K562 (cell line): ENCODE results near the gene CLASP1. TPM values are rescaled to one million over a fixed set of nuclear protein-coding genes. Genes with fewer than 3 reads are reported as not detected.
"Not testable (repeated sequence)": the region's sequence is repeated elsewhere in the genome, so short reads cannot be mapped to it uniquely, and the experiment has no call there.

Experiments
- ATAC-seq: fragments of 200-7000 bp; cut with Tn5 transposase; 3 replicates; pipeline ENCODE4 v1.9.1; 2020; ENCODE audit warnings: moderate library complexity
- BruUV-seq: library from RNA; stranded (reverse); fragments of 400-500 nt; replicated peaks from 2 replicates; lab custom pipeline; 2021; lab: Mats Ljungman, UMichigan
- CTCF ChIA-PET: fragments of 300-600 bp; formaldehyde crosslinking; extraction: SDS; loops from one replicate; lab custom pipeline; 2021; ENCODE audit warnings: low intra/inter-chr PET ratio; lab: Yijun Ruan, JAX
- POLR2A ChIA-PET: fragments of 300-600, 350-650 bp; sonication (Branson Sonifier 250); formaldehyde crosslinking; extraction: SDS; loops from one replicate; lab custom pipeline; 2021; ENCODE audit warnings: antibody characterized with exemption, inconsistent platforms; lab: Yijun Ruan, JAX
- DNase-seq, 4 experiments: peaks; one replicate each; pipeline versions ENCODE4 v3.0.0 to v3.0.0-alpha.2; 2011 to 2018; ENCODE audit warnings: low spot score in 3 of 4, mixed read lengths in 3 of 4; ENCODE audit errors: extremely low read depth in 1 of 4
- FAIRE-seq: peaks from 2 replicates; lab custom pipeline; 2011; peaks lifted over from hg19 to GRCh38; lab: Jason Lieb, UNC
- H2AFZ ChIP-seq: 2 replicates; pipeline ENCODE4 v1.6.0; 2011; ENCODE audit warnings: low read depth, low read length, control low read depth, inconsistent platforms
- H3K27ac ChIP-seq: fragments of 200-600 bp; 3 replicates; pipeline ENCODE4 v1.8.0; 2011; ENCODE audit warnings: low read depth, mild to moderate bottlenecking, control low read depth, inconsistent platforms, low read length, moderate library complexity, mixed read lengths; ENCODE audit errors: extremely low read depth
- H3K27me3 ChIP-seq, 2 experiments: fragments of 300-600 bp in 1 of 2; 2 replicates in 1 of 2; 3 replicates in 1 of 2; pipeline versions ENCODE4 v1.6.0 to v1.8.0; 2011; ENCODE audit warnings: inconsistent platforms in 2 of 2, low read length in 2 of 2, mild to moderate bottlenecking in 1 of 2, mixed read lengths in 1 of 2, moderate library complexity in 1 of 2; ENCODE audit not compliant: control insufficient read depth in 2 of 2, insufficient read depth in 2 of 2
- H3K36me3 ChIP-seq: fragments of 300-600 bp; 3 replicates; pipeline ENCODE4 v1.8.0; 2011; ENCODE audit warnings: mild to moderate bottlenecking, low read length, inconsistent platforms; ENCODE audit not compliant: control insufficient read depth, insufficient read depth
- H3K4me1 ChIP-seq, 2 experiments: fragments of 200-600 bp in 1 of 2; replicated peaks in 1 of 2; 2 replicates in 1 of 2; 3 replicates in 1 of 2; pipeline versions ENCODE4 v1.5.1 to v1.8.0; 2011; ENCODE audit warnings: inconsistent platforms in 2 of 2, low read length in 2 of 2, mild to moderate bottlenecking in 1 of 2, mixed read lengths in 1 of 2, moderate library complexity in 1 of 2; ENCODE audit not compliant: control insufficient read depth in 2 of 2, insufficient read depth in 2 of 2
- H3K4me2 ChIP-seq: 2 replicates; pipeline ENCODE4 v1.6.1; 2011; ENCODE audit warnings: low read length, control low read depth, inconsistent platforms, mixed read lengths; ENCODE audit not compliant: insufficient read depth
- H3K4me3 ChIP-seq: fragments of 200-600 bp; sonication (generic), shearing (Covaris generic); 2 replicates; pipeline ENCODE4 v1.5.1; 2016; ENCODE audit warnings: control low read depth, inconsistent platforms
- H3K79me2 ChIP-seq: fragments of 200-600 bp; 3 replicates; pipeline ENCODE4 v1.8.0; 2011; ENCODE audit warnings: low read length, inconsistent platforms; ENCODE audit not compliant: control insufficient read depth, insufficient read depth
- H3K9ac ChIP-seq, 2 experiments: 2 replicates each; pipeline versions ENCODE4 v1.6.0 to v1.6.1; 2011; ENCODE audit warnings: low read depth in 2 of 2, low read length in 2 of 2, control low read depth in 1 of 2, inconsistent platforms in 1 of 2, mild to moderate bottlenecking in 1 of 2, mixed read lengths in 1 of 2; ENCODE audit not compliant: insufficient read depth in 1 of 2
- H3K9me1 ChIP-seq: one replicate; pipeline ENCODE4 v1.6.0; 2011; ENCODE audit warnings: inconsistent platforms, mild to moderate bottlenecking, low read length, moderate library complexity; ENCODE audit not compliant: control insufficient read depth, insufficient read depth
- H3K9me3 ChIP-seq: replicated peaks from 2 replicates; pipeline ENCODE4 v1.5.1; 2011; ENCODE audit warnings: low read depth, low read length, inconsistent platforms; ENCODE audit not compliant: control insufficient read depth, insufficient read depth
- H4K20me1 ChIP-seq: replicated peaks from 2 replicates; pipeline ENCODE4 v1.6.1; 2011; ENCODE audit warnings: low read length, inconsistent platforms, mixed read lengths; ENCODE audit not compliant: control insufficient read depth, insufficient read depth
- BMI1 ChIP-seq: fragments of 150-350 bp; IDR thresholded peaks from 2 replicates; pipeline ENCODE4 v1.6.1; 2014; ENCODE audit warnings: low read length
- FOXK1 ChIP-seq: sonication (generic); formaldehyde crosslinking; IDR thresholded peaks from 2 replicates; pipeline ENCODE4 v1.8.0; 2022; ENCODE audit warnings: missing genetic modification reagents, mild to moderate bottlenecking, borderline replicate concordance
- HOXB6 ChIP-seq: fragments of 250-450 bp; sonication (Bioruptor Pico); IDR thresholded peaks from 2 replicates; pipeline ENCODE4 v1.5.1; 2022; ENCODE audit warnings: mild to moderate bottlenecking, borderline replicate concordance
- WGBS: fragments of 100-300 bp; shearing (Covaris generic); methylation state at CpG from one replicate; pipeline ENCODE4 v1.1.6; 2016; ENCODE audit warnings: low coverage, mixed read lengths; ENCODE audit not compliant: insufficient coverage; ENCODE audit errors: missing lambda C conversion rate; 5-methylcytosine and 5-hydroxymethylcytosine counted together
- in situ Hi-C: fragments of 300-500 bp; cut with MboI; formaldehyde crosslinking; loops from 4 replicates; pipeline ENCODE4 v1.15.0; 2018; ENCODE audit warnings: inconsistent platforms, mixed read lengths
- intact Hi-C: fragments of 100-400 bp; cut with micrococcal nuclease; formaldehyde crosslinking; loops from 2 replicates; pipeline ENCODE4 v1.14.2; 2022
- polyA plus RNA-seq, 8 experiments: library from polyadenylated mRNA; depleted of rRNA in 4 of 8; stranded (reverse) in 5 of 8; unstranded in 3 of 8; fragments of >200 nt; fragmentation: Nextera tagmentation in 2 of 8; fragmentation: Illumina TruSeq in 1 of 8; extraction: Ambion mirVana in 2 of 8; extraction: Trizol in 1 of 8; gene quantifications; 2 replicates each; pipeline versions ENCODE4 v1.2.1 to v1.2.3, GENCODE V29; 2011 to 2014; ENCODE audit warnings: inconsistent platforms in 1 of 8, missing spikeins in 1 of 8
- total RNA-seq, 7 experiments: library from RNA; depleted of rRNA in 6 of 7; stranded (reverse); fragments of >200 nt in 6 of 7; fragmentation: Illumina TruSeq in 2 of 7; extraction: Trizol in 2 of 7; gene quantifications; 2 replicates each; pipeline versions ENCODE4 v1.2.1 to v1.2.3, GENCODE V29; 2011 to 2021; ENCODE audit warnings: low replicate concordance in 1 of 7
- TF ChIP-seq, protein P1 (sequence below), 2 experiments: fragments of 450-650 bp; formaldehyde crosslinking in 1 of 2; IDR thresholded peaks; 2 replicates each; pipeline versions ENCODE4 v1.4.0 to v1.6.1; 2014 to 2020; ENCODE audit warnings: mild to moderate bottlenecking in 2 of 2, borderline replicate concordance in 1 of 2, low read depth in 1 of 2
- TF ChIP-seq, protein P2 (sequence below), 2 experiments: fragments of 450-650 bp in 1 of 2; sonication (generic) in 1 of 2; formaldehyde crosslinking; conservative IDR thresholded peaks; 2 replicates each; pipeline versions ENCODE4 v1.4.0 to v1.8.1; 2020 to 2022; ENCODE audit warnings: mild to moderate bottlenecking in 1 of 2, missing genetic modification reagents in 1 of 2

CLASP1 gene
- total and polyA plus RNA-seq, 9 of the 15 experiments (the other 6 are each of a cell fraction or from before 2014, with no cell fraction given), result 1.7 to 40.3 (median 20.7) TPM

DNA sequence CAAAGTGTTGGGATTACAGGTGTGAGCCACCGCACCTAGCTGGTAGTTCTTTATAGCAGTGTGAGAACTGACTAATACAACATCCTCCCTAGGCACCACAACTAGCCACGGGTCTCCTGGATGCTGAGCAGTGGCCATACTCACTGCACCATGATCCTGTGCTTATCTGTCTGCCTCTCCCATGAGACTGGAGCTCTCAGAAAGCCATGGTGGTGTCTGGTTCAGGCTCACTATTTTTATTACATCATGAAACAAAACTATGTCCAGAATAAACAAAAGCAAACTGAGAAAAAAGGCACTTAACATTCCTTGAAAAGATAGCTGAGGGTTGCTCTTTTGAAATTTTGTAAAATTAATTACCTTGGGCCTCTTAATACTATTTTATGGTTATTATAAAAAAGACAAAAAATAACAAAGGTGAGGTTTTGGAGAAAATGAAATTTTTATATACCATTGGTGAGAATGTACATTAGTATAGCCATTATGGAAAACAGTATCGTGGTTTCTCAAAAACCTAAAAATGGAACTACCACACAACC lies 273.6 kb downstream of the CLASP1 start (continued):
- TF ChIP-seq, protein P1, sequence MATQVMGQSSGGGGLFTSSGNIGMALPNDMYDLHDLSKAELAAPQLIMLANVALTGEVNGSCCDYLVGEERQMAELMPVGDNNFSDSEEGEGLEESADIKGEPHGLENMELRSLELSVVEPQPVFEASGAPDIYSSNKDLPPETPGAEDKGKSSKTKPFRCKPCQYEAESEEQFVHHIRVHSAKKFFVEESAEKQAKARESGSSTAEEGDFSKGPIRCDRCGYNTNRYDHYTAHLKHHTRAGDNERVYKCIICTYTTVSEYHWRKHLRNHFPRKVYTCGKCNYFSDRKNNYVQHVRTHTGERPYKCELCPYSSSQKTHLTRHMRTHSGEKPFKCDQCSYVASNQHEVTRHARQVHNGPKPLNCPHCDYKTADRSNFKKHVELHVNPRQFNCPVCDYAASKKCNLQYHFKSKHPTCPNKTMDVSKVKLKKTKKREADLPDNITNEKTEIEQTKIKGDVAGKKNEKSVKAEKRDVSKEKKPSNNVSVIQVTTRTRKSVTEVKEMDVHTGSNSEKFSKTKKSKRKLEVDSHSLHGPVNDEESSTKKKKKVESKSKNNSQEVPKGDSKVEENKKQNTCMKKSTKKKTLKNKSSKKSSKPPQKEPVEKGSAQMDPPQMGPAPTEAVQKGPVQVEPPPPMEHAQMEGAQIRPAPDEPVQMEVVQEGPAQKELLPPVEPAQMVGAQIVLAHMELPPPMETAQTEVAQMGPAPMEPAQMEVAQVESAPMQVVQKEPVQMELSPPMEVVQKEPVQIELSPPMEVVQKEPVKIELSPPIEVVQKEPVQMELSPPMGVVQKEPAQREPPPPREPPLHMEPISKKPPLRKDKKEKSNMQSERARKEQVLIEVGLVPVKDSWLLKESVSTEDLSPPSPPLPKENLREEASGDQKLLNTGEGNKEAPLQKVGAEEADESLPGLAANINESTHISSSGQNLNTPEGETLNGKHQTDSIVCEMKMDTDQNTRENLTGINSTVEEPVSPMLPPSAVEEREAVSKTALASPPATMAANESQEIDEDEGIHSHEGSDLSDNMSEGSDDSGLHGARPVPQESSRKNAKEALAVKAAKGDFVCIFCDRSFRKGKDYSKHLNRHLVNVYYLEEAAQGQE (IDR thresholded peaks at IDR 0.05; ENCODE audit: borderline replicate concordance), result no peak
- TF ChIP-seq, protein P1 (CRISPR knock-in tag; IDR thresholded peaks at IDR 0.05; ENCODE audit: low read depth), result no peak
- TF ChIP-seq, protein P2, sequence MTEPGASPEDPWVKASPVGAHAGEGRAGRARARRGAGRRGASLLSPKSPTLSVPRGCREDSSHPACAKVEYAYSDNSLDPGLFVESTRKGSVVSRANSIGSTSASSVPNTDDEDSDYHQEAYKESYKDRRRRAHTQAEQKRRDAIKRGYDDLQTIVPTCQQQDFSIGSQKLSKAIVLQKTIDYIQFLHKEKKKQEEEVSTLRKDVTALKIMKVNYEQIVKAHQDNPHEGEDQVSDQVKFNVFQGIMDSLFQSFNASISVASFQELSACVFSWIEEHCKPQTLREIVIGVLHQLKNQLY (CRISPR knock-in tag; conservative IDR thresholded peaks at IDR 0.05), result no peak
- TF ChIP-seq BMI1, result no peak
- no peak for TF ChIP-seq HOXB6 (CRISPR knock-in tag)
- no peak for TF ChIP-seq FOXK1 (CRISPR knock-in tag)
- TF ChIP-seq, all 486 proteins: peak for 0

DNA sequence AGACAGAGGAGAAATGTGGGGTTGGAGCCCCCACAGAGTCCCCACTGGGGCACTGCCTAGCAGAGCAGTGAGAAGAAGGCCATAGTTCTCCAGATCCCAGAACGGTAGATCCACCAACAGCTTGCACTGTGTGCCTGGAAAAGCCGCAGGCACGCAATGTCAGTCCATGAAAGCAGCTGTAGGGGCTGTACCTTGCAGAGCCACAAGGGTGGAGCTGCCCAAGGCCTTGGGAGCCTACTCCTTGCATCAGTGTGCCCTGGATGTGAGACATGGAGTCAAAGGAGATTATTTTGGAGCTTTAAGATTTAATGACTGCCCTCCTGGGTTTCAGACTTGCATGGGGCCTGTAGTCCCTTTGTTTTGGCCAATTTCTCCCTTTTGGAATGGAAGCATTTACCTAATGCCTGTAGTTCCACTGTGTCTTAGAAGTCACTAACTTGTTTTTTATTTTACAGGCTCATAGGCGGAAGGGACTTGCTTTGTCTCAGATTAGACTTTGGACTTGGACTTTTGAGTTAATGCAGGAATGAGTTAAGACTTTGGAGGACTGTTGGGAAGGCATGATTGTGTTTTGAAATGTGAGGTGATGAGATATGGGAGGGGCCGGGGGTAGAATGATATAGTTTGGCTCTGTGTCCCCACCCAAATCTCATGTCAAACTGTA lies 274.7 kb downstream of the CLASP1 start:
- FAIRE-seq, H3K4me1 ChIP-seq, DNase-seq, H2AFZ ChIP-seq, H3K9me1 ChIP-seq, H3K4me2 ChIP-seq, in situ Hi-C loops, CTCF ChIA-PET, BruUV-seq, H3K27me3 ChIP-seq, H3K27ac ChIP-seq, H3K9ac ChIP-seq, H3K4me3 ChIP-seq, ATAC-seq, H3K9me3 ChIP-seq, H4K20me1 ChIP-seq, H3K79me2 ChIP-seq, intact Hi-C loops: not testable (repeated sequence)
- peaks cover 39% of the 10 kb centered on the region; the same call in 2 of the 3 replicates for H3K36me3 ChIP-seq
- POLR2A ChIA-PET, result interaction anchor here (0.7 to 0.8 kb wide), 3 partner anchors 18 to 654 kb away, joined by 3 to 5 read pairs (median 4); no protein-coding TSS in a partner anchor
- 94% methylated on average over 5 of the region's 5 CpGs for WGBS
